Measurements from ENCODE around the gene ARPC2. TPM values are rescaled to one million over a fixed set of nuclear protein-coding genes. Genes with fewer than 3 reads are reported as not detected.
A peak's percentile ranks its signal among the peaks of the same experiment; 100 is the strongest.

The ARPC2 gene
- polyA plus RNA-seq, 1 experiment: 666 TPM

DNA sequence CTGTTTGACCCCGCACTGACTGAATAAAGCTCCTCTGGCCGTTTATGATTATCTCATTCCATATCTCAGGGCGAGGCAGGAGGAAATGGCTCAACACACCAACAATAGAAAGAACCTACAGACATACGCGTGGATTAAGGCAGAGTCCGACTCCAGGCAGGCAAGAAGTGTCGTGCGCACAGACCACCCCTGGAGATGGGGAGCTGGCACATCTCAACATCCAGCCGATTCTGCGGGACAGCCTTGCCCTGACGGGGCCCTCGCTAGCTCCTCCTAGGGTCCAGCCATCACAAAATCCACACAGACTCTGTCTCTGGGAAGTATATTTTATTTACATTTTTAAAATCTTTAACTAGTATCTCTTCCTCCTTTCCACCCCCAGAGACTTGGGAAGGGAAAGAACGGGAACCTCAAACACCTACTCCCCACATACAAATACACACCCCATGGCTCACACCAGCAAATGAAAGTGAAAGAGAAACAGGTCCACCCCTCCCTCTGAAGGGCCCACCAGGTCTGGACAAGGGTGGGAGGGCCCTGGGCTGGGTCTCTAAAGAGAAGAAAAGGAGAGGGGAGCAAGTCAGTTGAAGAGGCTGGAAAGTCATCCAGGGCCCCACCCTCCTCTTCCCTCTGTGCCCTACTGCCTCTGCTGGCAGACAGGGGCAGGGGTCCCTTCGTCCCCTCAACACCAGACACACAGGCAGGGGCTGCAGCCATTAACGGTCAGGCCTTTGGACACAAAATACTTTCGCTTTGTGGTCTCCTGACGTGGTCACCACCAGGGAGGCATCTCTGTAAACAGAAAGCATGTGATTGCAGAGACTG lies 47.0 kb downstream of the ARPC2 start:
- ChIA-PET CTCF (no interaction called here), POLR2A (no interaction called here)
- no peak overlapping the region for H3K4me3 ChIP-seq (ENCODE audit: low read depth, low read length)
- DNase-seq (ENCODE audit: low read depth, low spot score): no peak
- H3K9me3 ChIP-seq (ENCODE audit: control insufficient read depth, insufficient read depth, low read length): no peaks in the 10 kb centered on the region
- TF ChIP-seq, protein P1, sequence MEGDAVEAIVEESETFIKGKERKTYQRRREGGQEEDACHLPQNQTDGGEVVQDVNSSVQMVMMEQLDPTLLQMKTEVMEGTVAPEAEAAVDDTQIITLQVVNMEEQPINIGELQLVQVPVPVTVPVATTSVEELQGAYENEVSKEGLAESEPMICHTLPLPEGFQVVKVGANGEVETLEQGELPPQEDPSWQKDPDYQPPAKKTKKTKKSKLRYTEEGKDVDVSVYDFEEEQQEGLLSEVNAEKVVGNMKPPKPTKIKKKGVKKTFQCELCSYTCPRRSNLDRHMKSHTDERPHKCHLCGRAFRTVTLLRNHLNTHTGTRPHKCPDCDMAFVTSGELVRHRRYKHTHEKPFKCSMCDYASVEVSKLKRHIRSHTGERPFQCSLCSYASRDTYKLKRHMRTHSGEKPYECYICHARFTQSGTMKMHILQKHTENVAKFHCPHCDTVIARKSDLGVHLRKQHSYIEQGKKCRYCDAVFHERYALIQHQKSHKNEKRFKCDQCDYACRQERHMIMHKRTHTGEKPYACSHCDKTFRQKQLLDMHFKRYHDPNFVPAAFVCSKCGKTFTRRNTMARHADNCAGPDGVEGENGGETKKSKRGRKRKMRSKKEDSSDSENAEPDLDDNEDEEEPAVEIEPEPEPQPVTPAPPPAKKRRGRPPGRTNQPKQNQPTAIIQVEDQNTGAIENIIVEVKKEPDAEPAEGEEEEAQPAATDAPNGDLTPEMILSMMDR (IDR thresholded peaks at IDR 0.05; ENCODE audit: low read depth, low read length): peak; percentile 33
- H3K27ac ChIP-seq (ENCODE audit: low read depth, low read length): no peak overlapping the region
- H3K27me3 ChIP-seq (ENCODE audit: control insufficient read depth, insufficient read depth, low read length): no peaks in the 10 kb centered on the region

DNA sequence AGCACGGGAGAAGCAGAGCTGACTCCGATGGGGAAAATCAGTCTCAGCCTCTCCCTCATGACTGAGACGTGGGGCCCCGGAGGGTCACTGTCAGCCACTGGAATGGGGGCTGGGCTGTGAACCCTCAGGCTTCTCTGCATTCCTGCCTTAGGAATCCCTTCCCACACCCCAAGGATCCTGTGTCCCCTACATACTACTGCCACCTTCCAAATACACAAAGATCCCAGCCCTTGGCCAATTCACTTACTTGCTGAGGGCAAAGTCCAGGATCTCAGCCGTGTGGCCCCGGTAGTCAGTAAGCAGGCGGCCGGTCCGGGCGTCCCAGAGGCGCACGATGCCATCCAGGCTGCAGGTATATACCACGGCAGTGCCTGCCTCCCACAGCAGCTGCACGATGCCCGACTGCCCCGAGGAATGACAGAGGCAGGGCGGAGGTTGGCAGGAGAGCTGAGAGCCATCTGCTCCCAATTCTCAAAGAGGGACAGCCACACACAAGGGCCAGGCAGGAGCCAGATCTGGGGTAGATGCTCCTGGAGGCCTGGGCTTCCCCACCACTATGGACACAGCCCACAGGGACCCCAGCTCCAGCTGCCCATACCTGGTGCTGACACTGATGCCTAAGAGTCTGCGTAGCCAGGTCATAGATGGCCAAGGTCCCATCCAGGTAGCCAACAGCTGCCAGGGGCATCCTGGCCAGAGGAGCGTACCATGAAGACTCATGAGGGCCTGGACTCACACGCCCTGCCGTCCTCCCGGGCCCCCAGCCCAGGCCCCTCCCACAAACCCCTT lies 48.0 kb downstream of the ARPC2 start:
- H3K27me3 ChIP-seq (ENCODE audit: control insufficient read depth, insufficient read depth, low read length): no peaks in the 10 kb centered on the region
- H3K9me3 ChIP-seq (ENCODE audit: control insufficient read depth, insufficient read depth, low read length): no peaks in the 10 kb centered on the region; the same call in 1 of the 2 replicates
- no peak for DNase-seq (ENCODE audit: low read depth, low spot score)
- CTCF ChIA-PET: no interaction called here
- POLR2A ChIA-PET: no interaction called here
- no peak overlapping the region for H3K27ac ChIP-seq (ENCODE audit: low read depth, low read length)
- H3K4me3 ChIP-seq (ENCODE audit: low read depth, low read length): no peak overlapping the region
- TF ChIP-seq, protein P1 (IDR thresholded peaks at IDR 0.05; ENCODE audit: low read depth, low read length): no peak

DNA sequence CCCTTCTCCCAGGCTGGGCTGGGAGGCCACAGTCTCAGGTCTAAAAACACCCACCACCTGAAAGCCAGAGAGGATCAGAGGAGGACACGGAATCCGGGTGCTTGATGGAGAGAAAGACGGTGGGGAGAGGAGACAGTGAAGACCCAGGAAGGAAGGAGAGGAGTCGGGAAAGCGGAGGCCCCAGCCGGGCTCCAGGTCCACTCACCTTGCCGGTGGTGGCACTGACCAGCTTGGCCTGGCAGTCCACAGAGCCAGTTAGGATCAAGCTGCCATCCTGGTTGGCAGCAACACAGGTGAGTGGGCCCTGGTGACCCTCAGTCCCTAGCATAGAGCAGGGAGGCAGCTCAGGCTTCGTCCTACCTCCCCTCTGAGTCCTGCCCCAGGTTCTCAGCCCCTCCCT lies 48.6 kb downstream of the ARPC2 start:
- H3K27me3 ChIP-seq (ENCODE audit: control insufficient read depth, insufficient read depth, low read length): no peaks in the 10 kb centered on the region
- no peak for DNase-seq (ENCODE audit: low read depth, low spot score)
- TF ChIP-seq, protein P1 (IDR thresholded peaks at IDR 0.05; ENCODE audit: low read depth, low read length): no peak
- H3K9me3 ChIP-seq (ENCODE audit: control insufficient read depth, insufficient read depth, low read length): no peaks in the 10 kb centered on the region; the same call in 1 of the 2 replicates
- no peak overlapping the region for H3K4me3 ChIP-seq (ENCODE audit: low read depth, low read length)
- H3K27ac ChIP-seq (ENCODE audit: low read depth, low read length): no peak overlapping the region
- ChIA-PET POLR2A (no interaction called here), CTCF (interaction anchor here (1.1 kb wide), 1 partner anchor 91 kb away, joined by 3 read pairs; the partner anchor contains the start of gene CATIP)

DNA sequence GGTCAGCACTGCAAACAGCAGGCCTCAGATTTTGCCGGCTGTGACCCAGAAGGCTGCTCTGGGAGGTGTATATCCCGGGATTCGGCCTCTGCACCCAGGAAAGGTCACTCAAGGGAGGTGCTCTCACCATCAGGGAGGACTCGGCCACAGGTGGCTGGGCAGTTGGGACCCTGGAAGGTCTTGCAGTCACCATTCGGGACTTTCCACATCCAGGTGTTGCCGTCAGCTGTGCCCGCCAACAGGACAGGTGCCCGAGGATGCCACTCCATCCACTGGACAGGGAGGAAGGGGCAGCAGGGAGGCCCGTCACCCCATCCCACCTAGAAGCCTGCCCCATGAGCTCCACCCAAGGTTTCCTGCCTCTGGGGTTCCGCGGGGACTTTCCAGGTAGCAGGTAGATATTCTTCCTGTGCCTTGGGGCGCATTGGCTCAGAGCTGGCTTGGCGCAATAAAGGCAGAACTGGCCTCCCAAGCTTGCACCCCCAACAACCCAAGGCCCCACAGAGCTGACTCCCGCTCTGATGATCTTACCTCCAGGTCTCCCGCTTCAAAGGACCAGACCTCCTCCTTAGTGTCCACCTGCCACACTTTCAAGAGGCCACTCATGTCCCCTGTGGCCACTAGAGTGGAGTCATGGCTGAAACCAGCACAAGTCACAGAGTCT lies 49.5 kb downstream of the ARPC2 start:
- ChIA-PET POLR2A (no interaction called here), CTCF (interaction anchor here (1.1 kb wide), 1 partner anchor 90 kb away, joined by 3 read pairs; the partner anchor contains the start of gene CATIP)
- H3K9me3 ChIP-seq (ENCODE audit: control insufficient read depth, insufficient read depth, low read length): no peaks in the 10 kb centered on the region; the same call in 1 of the 2 replicates
- H3K4me3 ChIP-seq (ENCODE audit: low read depth, low read length): no peak overlapping the region
- DNase-seq (ENCODE audit: low read depth, low spot score): no peak
- H3K27ac ChIP-seq (ENCODE audit: low read depth, low read length): no peak overlapping the region
- TF ChIP-seq, protein P1 (IDR thresholded peaks at IDR 0.05; ENCODE audit: low read depth, low read length): no peak
- H3K27me3 ChIP-seq (ENCODE audit: control insufficient read depth, insufficient read depth, low read length): no peaks in the 10 kb centered on the region
